ENCODE data around the gene PCDHGA1.
A peak's percentile ranks its signal among the peaks of the same experiment; 100 is the strongest.

- TF ChIP-seq CTCF (IDR thresholded peaks at IDR 0.05 in 2 of 3, conservative IDR thresholded peaks at IDR 0.05 in 1 of 3; ENCODE audit: insufficient read depth in 2 of 3, low read depth in 1 of 3, low read length in 3 of 3) (peak; percentile 37 to 69 (median 65); a peak in 4 of 6 replicates), ZNF274 (IDR thresholded peaks at IDR 0.05; ENCODE audit: borderline replicate concordance, low read depth, low read length) (no peak), FOXK2 (conservative IDR thresholded peaks at IDR 0.05 in 1 of 2, IDR thresholded peaks at IDR 0.05 in 1 of 2; ENCODE audit: low read depth in 2 of 2) (no peak), EZH2 (IDR thresholded peaks at IDR 0.05; ENCODE audit: borderline replicate concordance, low read depth, low read length) (no peak), E2F1 (CRISPR knock-in tag; IDR thresholded peaks at IDR 0.05) (no peak), RCOR1 (IDR thresholded peaks at IDR 0.05; ENCODE audit: borderline replicate concordance in 1 of 2, low read depth in 2 of 2, low read length in 2 of 2) (no peak)
Observed at GRCh38 chr5:141560725-141561483, 230.6 kb downstream of the PCDHGA1 start.

Data from K562 (cell line).